Measurements from ENCODE around the gene HMGXB4.

The HMGXB4 gene

GRCh38 chr22:35307372-35307771 is 50.1 kb downstream of the HMGXB4 start:
- DNase-seq (ENCODE audit: extremely low read depth, insufficient read length): no peak
- Histone ChIP-seq H3K4me3 (replicated peaks; ENCODE audit: low read depth, low read length) (no peak overlapping the region), H3K27me3 (replicated peaks; ENCODE audit: control insufficient read depth, insufficient read depth, low read length) (no peaks in the 10 kb centered on the region), H3K36me3 (ENCODE audit: control insufficient read depth, insufficient read depth, low read length) (no peaks in the 10 kb centered on the region)
- TF ChIP-seq CTCF (IDR thresholded peaks at IDR 0.05; ENCODE audit: insufficient read depth, low read length, poor library complexity, severe bottlenecking): no peak

DNA sequence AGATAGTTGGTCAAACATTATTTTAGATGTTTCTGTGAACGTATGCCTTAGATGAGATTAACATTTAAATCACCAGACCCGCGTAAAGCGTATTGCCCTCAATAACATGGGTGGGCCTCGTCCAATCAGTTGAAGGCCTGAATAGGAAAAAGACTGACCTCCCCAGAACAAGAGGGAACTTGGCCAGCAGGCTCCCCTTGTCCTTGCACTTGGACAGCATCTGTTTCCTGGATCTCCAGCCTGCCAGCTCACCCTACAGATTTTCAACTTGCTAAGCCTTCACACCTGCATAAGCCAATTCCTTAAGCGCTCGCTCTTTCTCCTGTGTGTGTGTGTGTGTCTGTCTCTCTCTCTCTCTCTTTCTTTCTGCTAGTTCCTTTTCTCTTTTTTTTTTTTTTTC is 50.6 kb downstream of the HMGXB4 start:
- Histone ChIP-seq H3K27me3 (replicated peaks; ENCODE audit: control insufficient read depth, insufficient read depth, low read length) (no peaks in the 10 kb centered on the region), H3K36me3 (ENCODE audit: control insufficient read depth, insufficient read depth, low read length) (no peaks in the 10 kb centered on the region), H3K4me3 (replicated peaks; ENCODE audit: low read depth, low read length) (no peak overlapping the region)
- TF ChIP-seq CTCF (IDR thresholded peaks at IDR 0.05; ENCODE audit: insufficient read depth, low read length, poor library complexity, severe bottlenecking): no peak
- DNase-seq (ENCODE audit: extremely low read depth, insufficient read length): no peak

GRCh38 chr22:35308480-35309021 is 51.3 kb downstream of the HMGXB4 start:
- H3K27me3 ChIP-seq (replicated peaks; ENCODE audit: control insufficient read depth, insufficient read depth, low read length): no peaks in the 10 kb centered on the region
- H3K4me3 ChIP-seq (replicated peaks; ENCODE audit: low read depth, low read length): no peak overlapping the region

DNA sequence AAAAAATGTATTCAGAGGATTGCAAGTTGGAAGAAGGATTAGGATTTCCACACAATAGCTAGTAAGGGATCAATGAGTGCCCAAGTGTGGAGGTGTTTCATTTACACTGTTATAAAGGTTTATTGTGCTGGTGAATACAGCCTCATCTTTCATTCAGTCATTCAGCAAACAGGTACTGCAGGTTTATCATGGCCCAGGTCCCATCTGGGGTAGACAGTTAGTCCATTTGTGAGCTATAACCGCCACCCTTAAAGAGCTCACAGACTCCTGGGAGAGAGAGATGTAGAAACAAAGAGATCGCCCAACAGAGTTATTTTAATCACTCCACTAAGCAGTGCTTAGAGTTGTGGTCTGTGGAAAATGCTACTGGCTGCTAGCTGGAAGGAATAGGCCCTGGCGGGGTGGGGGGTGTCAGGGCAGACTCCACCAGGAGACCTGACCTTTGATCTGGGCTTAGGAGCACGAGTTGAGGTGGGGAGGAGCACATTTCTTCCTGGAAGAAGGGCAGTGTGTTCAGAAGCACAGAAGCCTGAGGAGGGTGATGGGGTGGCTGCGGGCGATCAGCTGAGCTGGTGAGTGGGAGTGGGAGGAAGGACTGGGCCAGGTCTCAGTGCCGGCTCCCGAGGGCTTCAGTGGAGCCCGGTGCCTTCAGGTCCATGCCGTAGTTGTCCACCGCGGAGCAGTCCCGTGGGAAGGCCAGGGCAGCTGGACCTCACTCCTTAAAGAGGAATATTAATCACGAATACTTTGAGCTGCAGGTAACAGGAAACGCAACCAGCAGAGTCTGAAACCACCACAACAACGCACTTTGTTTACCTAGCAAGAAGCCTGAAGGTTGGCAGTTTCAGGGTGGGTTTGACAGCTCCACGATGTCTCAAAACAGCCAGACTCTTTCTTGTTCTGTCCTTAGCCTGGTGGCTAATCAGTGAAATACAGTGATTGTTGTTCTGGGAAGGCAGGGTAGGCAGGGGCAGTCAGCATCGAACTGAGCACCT is 53.6 kb downstream of the HMGXB4 start:
- peak; percentile 54 for DNase-seq (ENCODE audit: extremely low read depth, insufficient read length)
- Histone ChIP-seq H3K36me3 (ENCODE audit: control insufficient read depth, insufficient read depth, low read length) (no peaks in the 10 kb centered on the region), H3K4me3 (replicated peaks; ENCODE audit: low read depth, low read length) (no peak overlapping the region), H3K27me3 (replicated peaks; ENCODE audit: control insufficient read depth, insufficient read depth, low read length) (no peaks in the 10 kb centered on the region)
- no peak for TF ChIP-seq CTCF (IDR thresholded peaks at IDR 0.05; ENCODE audit: insufficient read depth, low read length, poor library complexity, severe bottlenecking)

More at GRCh38 chr22:35308480-35309021, 51.3 kb downstream of the HMGXB4 start:
- DNase-seq (ENCODE audit: extremely low read depth, insufficient read length): peak; percentile 62
- H3K36me3 ChIP-seq (ENCODE audit: control insufficient read depth, insufficient read depth, low read length): no peaks in the 10 kb centered on the region
- TF ChIP-seq CTCF (IDR thresholded peaks at IDR 0.05; ENCODE audit: insufficient read depth, low read length, poor library complexity, severe bottlenecking): no peak

DNA sequence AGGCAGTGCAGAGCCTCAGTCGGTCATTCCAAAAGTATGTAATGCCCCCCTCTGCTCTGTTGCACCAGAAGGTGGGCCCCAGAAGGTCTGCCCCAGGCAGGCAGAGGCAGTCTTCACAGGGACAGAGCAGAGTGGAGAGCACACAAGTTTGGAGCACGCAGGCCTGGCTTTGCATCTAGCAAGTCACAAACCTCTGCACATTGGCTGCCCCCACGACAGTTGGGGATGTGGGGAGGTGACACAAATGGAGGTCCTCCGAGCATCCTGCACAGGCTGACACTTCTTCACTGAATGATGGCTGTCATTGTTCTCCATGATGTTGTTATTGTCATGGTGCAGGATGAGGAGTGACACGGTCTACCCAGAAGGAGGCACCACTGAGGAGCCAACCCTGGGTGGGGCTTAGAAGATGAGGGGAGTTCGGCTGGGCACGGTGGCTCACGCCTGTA is 54.3 kb downstream of the HMGXB4 start:
- Histone ChIP-seq H3K4me3 (replicated peaks; ENCODE audit: low read depth, low read length) (no peak overlapping the region), H3K27me3 (replicated peaks; ENCODE audit: control insufficient read depth, insufficient read depth, low read length) (no peaks in the 10 kb centered on the region), H3K36me3 (ENCODE audit: control insufficient read depth, insufficient read depth, low read length) (no peaks in the 10 kb centered on the region)
- TF ChIP-seq CTCF (IDR thresholded peaks at IDR 0.05; ENCODE audit: insufficient read depth, low read length, poor library complexity, severe bottlenecking): peak; percentile 1
- DNase-seq (ENCODE audit: extremely low read depth, insufficient read length): no peak
